C4-2B (cell line): ENCODE measurements around the gene CCDC38.

Source experiments
- ZFX ChIP-seq: fragments of 450-650 bp; IDR thresholded peaks from 2 replicates; pipeline ENCODE4 v1.6.1; 2017
- TF ChIP-seq, protein P1 (sequence below): fragments of 450-650 bp; conservative IDR thresholded peaks from 2 replicates; pipeline ENCODE4 v1.5.1; 2017; ENCODE audit warnings: mild to moderate bottlenecking

DNA sequence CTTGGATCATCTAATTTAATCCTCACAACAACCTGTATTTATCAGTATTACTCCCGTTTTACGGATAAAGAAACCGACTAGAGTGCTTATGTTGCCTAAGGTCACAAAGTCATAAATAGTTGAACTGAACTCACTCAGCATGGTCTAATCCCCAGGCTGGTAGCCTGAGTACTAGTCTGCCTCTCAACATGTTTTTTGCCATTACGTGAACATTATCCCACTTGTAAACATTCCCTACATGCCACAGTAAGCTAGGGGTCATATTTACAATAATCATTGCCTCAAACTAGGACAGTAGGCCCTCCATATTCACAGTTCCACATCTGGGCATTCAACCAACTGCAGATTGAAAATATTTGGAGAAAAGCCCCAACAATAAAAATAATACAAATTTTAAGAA lies 71.5 kb downstream of the CCDC38 start:
- no peak for TF ChIP-seq ZFX
- TF ChIP-seq, protein P1, sequence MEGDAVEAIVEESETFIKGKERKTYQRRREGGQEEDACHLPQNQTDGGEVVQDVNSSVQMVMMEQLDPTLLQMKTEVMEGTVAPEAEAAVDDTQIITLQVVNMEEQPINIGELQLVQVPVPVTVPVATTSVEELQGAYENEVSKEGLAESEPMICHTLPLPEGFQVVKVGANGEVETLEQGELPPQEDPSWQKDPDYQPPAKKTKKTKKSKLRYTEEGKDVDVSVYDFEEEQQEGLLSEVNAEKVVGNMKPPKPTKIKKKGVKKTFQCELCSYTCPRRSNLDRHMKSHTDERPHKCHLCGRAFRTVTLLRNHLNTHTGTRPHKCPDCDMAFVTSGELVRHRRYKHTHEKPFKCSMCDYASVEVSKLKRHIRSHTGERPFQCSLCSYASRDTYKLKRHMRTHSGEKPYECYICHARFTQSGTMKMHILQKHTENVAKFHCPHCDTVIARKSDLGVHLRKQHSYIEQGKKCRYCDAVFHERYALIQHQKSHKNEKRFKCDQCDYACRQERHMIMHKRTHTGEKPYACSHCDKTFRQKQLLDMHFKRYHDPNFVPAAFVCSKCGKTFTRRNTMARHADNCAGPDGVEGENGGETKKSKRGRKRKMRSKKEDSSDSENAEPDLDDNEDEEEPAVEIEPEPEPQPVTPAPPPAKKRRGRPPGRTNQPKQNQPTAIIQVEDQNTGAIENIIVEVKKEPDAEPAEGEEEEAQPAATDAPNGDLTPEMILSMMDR: no peak
